CD4-positive, alpha-beta T cell treated with Interleukin-10 for 1 hour (primary cell): Measurements from ENCODE around the gene EPN3.

Experiments
- DNase-seq: peaks from one replicate; pipeline ENCODE4 v3.0.0-alpha.2; 2020

Gene EPN3

GRCh38 chr17:50513495-50513894 is 19.0 kb upstream of the EPN3 start:
- DNase-seq = no peak

- no peak for DNase-seq
Observed at GRCh38 chr17:50514388-50514787, 18.1 kb upstream of the EPN3 start.

DNA sequence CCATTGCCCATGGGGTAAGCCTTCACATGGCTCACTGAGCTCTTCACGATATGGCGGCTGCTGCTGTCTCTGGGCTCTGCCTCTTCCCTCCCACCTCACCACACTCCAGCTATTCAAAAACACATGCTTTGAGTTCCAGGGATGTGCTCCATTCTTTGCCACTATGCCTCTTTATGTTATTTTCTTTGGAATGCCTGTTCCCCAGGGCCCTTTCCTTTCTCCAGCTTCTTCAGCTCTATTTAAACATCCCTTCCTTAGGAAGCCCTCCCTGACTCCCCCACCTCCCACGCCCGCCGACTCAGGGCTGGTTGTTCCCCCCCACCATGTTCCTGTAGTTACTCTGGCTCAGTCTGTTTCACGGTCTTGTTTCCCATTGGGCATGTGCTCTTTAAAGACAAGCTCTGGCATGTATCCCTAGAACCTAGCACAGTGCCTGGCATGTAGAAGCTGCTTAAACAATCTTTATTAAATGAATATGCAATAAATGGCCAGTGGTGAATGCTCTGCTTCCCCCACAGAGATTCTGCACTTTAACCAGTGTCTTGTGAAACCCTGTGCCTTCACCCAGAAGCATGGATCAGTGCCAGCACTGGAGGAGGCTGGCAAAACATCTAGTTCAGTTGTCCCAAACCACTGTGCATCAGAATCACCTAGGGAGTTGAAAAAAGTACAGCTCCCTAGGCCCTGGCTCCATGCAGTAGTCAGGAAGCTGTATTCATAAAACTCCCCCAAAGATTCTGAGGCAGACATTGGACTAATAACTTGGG is 17.4 kb upstream of the EPN3 start:
- DNase-seq = no peak

- DNase-seq = no peak
Observed at GRCh38 chr17:50517011-50517410, 15.5 kb upstream of the EPN3 start.

DNA sequence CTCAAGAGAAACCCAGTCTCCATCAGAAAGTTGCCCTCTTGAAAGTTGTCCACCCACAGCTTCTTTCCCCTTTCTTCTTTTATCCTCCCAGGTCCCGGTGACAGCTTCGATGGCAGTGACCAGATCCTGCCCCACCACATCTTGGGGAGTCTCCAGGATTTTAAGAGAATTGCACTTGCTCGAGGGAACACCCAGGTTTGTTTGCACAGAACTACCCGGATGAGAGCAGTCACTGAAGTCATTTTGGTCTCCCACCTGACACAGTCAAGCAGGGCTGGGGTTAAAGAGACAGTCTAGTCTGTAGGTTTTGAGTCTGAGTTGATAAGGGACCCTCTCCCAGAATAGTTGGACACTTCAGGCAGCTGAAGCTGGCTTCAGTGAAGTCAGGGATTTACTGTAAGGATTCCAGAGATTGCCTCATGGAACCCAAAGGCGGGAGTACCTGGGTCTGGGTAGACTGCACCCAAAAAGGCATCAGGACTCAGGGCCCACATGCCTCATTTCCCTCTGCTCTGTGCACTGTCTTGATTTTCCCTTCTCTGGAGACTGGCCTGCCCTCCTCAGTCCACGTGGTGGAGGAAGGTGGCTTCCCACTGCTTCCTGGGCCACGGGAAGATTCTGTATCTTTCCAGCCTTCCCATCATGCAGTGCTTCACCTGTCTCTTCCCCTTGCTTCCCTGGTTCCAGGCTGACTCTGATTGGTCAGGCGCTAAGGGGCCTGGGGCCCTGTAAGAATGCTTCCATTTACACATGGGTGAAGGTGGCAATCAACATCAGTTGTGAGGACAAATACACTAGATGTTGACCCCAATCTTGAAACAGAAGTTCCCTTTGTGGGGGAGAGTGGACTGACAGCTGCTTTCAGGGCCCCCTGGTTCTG is 14.8 kb upstream of the EPN3 start:
- no peak for DNase-seq

GRCh38 chr17:50518384-50519023 is 14.0 kb upstream of the EPN3 start:
- DNase-seq = no peak

DNA sequence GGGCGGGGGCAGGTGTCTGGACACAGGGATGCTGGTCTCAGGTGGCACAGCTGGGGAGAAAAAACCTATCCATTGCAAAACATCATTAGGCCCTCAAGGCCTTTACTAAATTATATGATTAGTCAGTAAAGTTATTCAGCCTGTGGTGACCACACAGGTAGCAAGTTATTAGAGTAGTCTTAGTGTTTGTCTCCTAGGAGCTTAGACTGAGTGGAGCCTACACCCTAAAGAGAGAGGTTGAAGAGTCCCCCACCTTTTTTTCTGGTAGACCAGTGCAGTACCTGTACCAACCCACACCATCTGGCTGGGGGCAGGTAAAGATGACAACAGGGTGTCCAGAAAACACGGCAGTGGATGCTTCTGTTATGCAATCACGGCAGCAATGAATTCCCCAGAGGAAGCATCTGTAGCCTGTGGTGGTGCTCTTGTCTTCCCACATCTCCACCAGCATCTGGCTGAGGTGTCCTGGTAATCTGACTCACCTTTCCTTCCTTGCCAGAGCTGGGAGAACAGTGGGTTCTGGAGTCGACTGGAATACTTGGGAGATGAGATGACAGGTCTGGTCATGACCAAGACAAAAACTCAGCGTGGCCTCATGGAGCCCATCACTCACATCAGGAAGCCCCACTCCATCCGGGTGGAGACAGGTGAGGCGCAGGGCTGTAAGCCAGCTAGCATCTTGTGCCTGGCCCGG is 13.2 kb upstream of the EPN3 start:
- DNase-seq = no peak

GRCh38 chr17:50520483-50520882 is 12.1 kb upstream of the EPN3 start:
- no peak for DNase-seq

DNA sequence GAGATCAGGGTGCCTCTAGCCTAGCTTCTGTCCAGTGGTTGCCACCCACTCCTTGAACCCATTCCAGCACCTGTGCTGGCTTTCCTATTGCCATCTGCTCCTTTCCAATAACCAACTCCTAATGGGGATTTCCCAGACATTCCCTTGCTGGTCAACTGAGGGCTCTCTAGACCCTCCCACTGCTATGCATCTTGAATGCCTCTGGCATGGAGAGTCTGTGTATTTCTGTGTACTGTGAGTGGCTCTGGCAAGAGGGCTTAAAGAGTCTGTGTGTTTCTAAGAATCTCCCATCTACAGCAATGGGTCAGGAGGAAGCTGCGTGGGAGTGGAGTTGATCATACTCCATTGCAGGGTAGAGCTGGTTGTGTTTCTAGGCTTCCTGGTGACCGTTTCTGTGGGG is 11.0 kb upstream of the EPN3 start:
- no peak for DNase-seq

GRCh38 chr17:50522766-50523165 is 9.8 kb upstream of the EPN3 start:
- DNase-seq = no peak

DNA sequence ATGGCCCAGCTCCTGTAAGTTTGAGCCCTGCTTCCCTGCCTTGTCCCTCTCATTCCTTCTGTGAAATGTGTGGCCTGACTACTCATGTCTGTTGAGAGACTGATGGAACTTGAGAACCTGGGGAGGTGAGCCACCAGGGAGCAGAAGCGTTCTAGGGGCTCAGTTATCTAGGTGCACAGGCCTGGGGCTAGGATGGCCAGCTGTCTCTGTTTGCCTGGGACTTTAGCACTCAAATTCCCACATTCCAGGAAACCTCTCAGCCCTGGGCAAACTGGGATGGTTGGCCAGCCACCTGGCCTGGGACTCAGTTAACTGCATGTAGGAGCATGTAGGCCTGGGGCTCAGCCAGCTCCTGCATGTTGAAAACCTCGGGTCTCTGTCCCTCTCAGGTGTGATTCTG is 9.3 kb upstream of the EPN3 start:
- DNase-seq = no peak

GRCh38 chr17:50524838-50525237 is 7.7 kb upstream of the EPN3 start:
- no peak for DNase-seq

DNA sequence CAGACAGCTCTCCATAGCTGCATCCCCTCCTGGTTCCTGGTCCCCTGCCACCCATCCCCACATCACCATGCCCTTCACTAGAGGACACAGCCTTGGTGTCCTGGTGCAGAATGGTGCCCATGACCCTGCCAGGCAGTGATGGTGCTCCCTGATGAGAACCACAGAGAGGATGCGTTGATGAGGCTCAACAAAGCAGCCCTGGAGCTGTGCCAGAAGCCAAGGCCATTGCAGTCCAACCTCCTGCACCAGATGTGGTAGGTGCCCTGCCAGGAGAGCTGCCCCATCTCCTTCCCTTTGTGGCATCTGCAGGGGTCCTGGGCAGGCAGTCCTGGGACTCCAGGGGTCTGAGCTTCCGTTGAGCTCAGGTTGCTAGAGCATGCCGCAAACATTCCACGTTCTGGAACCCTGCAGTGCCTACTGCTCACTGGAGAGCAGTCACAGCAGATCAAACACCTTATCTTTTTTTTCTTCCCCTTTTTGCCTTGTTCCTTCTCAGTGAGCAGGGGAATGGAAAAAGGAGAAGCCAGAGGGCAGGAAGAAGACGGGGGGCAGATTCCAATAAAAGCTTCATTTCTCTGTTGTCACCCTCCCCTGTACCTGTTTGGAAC is 5.3 kb upstream of the EPN3 start:
- DNase-seq = no peak

- DNase-seq = no peak
Observed at GRCh38 chr17:50527949-50528474, 4.5 kb upstream of the EPN3 start.

- DNase-seq = no peak
Observed at GRCh38 chr17:50529849-50530248, 2.7 kb upstream of the EPN3 start.

DNA sequence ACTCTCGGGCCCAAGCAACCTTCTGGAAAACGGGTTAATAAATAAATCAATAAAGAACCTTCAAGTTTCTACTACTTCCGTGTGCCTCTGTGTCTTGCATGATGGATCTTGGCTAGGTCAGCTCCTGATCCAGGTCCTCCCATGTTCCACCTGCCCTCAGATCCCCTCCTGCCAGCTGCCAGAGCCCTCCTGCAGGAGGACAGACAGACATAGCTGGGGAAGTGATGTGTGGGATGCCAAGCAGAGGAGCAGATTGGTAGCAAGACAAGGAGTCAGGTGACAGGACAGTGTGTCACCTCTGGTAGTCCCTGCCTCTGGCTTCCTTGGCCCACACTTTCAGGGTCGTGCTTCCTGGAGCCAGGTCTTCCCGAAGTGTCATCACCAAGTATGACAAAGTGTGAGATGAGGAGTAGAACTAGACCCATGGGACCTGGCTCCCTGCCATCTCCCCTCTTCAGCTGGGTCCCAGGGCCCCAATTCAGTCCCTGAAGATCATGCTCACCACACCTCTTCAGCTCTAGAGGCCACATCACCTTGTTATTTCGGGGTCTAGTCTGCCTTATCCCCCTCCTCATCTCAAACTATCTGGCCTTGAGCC is 1.0 kb upstream of the EPN3 start:
- no peak for DNase-seq

DNA sequence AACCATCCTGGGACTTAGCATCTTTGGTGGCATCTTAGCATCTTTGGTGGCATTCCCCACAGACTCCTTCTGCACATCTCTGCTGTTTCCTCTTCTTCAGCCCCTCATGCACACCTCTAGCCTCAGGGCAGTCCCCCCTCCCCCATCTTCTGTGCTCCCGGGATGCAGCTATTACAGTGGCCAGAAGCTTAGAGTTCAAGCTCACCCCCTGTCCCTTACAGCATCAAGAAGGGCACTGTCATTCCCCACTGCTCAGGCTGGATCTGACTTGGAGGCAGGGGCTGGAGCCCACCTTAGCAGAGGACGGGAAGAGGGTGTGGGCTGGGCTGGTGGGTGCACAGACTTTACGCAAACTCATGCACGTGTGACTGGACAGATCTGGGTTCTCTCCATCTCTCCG is 650 bp downstream of the EPN3 start:
- DNase-seq = no peak

GRCh38 chr17:50533720-50534148 is 1.2 kb downstream of the EPN3 start:
- DNase-seq = no peak

- DNase-seq = no peak
Observed at GRCh38 chr17:50534222-50534978, 1.9 kb downstream of the EPN3 start.

DNA sequence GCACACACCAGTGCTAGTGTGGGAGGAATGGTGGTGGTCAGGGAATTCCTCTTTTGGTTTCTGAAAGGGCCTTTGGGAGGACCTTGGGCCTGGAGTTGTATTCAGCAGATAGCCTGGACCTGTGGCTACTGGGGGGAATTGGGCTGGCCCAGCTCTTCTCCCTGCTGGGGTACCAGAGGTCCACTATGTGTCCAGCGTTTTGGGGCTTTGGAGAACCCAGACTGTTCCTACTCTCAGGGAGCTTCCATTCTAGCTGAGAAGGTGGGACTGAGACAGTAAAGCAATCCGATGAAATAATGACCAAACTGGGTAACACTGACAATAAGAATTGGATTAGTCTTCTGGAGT is 2.4 kb downstream of the EPN3 start:
- no peak for DNase-seq

DNA sequence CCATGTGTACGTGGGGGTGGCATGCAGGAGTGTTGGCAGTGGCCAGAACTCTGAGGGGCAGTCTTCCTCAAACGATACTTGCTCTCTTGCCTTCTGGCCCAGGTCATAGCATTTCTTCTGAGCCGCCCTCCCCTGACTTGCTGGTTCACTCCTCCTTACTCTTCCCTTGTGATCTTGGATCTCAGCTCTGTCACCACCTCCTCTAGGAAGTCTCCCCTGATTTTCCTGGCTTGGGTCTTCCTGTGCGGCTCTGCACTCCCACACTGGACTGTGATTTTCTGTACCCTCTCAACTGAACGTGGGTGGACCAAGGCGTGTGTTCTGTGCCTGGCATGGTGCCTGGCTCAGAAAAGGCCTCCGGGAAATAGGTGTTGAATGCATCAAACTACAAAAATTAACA is 2.9 kb downstream of the EPN3 start:
- DNase-seq = no peak
